ENCODE data around the gene ORAI2. TPM values are rescaled to one million over a fixed set of nuclear protein-coding genes. Genes with fewer than 3 reads are reported as not detected.
A peak's percentile ranks its signal among the peaks of the same experiment; 100 is the strongest.

The ORAI2 gene
- 1 to 10 TPM; 2.7 to 6.8 (median 6.4) TPM for total RNA-seq

GRCh38 chr7:102433219-102434038 lies at the start of gene ORAI2:
Gene ORAI2, plus strand, starts transcription at chr7:102433575. Its CDS starts 5,382 bp downstream, at chr7:102438957.
- DNase-seq (ENCODE audit: low spot score in 2 of 2), result peak; percentile 47 to 95
- intact Hi-C loops (cut with DNase I; ENCODE audit: low total_unique reads), result no loop called here
- peak within 1 kb of the TSS; percentile 48 for H3K4me3 ChIP-seq (ENCODE audit: low read depth, poor library complexity, severe bottlenecking)
- TF ChIP-seq CTCF (IDR thresholded peaks at IDR 0.05) (no peak), POLR2A (IDR thresholded peaks at IDR 0.05) (no peak)
- 1 to 2% methylated on average over 21 to 48 of the region's 90 CpGs for WGBS, 2 donors

GRCh38 chr7:102387064-102387463 lies 46.3 kb upstream of the ORAI2 start:
- H3K4me3 ChIP-seq (ENCODE audit: low read depth, poor library complexity, severe bottlenecking), result no peak overlapping the region
- TF ChIP-seq CTCF (IDR thresholded peaks at IDR 0.05), result no peak
- TF ChIP-seq POLR2A (IDR thresholded peaks at IDR 0.05), result no peak
- intact Hi-C loops (cut with DNase I; ENCODE audit: low total_unique reads), result loop anchor here (5.0 kb wide), 1 partner anchor 100 kb away; the partner anchor contains the start of gene SH2B2
- 91 to 95% methylated on average over 6 of the region's 6 CpGs for WGBS, 2 donors
- no peak for DNase-seq (ENCODE audit: low spot score in 2 of 2)

GRCh38 chr7:102389810-102390209 lies 43.6 kb upstream of the ORAI2 start:
- DNase-seq (ENCODE audit: low spot score in 2 of 2), result no peak
- intact Hi-C loops (cut with DNase I; ENCODE audit: low total_unique reads), result loop anchor here (5.0 kb wide), 2 partner anchors 103 to 113 kb away; partner anchors contain the start of gene SH2B2
- TF ChIP-seq POLR2A (IDR thresholded peaks at IDR 0.05), result no peak
- no peak for TF ChIP-seq CTCF (IDR thresholded peaks at IDR 0.05)
- WGBS, 2 donors, result 75 to 92% methylated on average over 3 of the region's 3 CpGs
- H3K4me3 ChIP-seq (ENCODE audit: low read depth, poor library complexity, severe bottlenecking), result no peak overlapping the region

GRCh38 chr7:102390697-102391484 lies 42.5 kb upstream of the ORAI2 start:
- TF ChIP-seq POLR2A (IDR thresholded peaks at IDR 0.05) (no peak), CTCF (IDR thresholded peaks at IDR 0.05) (peak in 1 of 3 donors; percentile 41)
- 70 to 78% methylated on average over 9 to 11 of the region's 12 CpGs for WGBS, 2 donors
- no peak overlapping the region for H3K4me3 ChIP-seq (ENCODE audit: low read depth, poor library complexity, severe bottlenecking)
- intact Hi-C loops (cut with DNase I; ENCODE audit: low total_unique reads), result loop anchor here (5.0 kb wide), 1 partner anchor 114 kb away; no protein-coding TSS in a partner anchor
- peak; percentile 63 to 95 for DNase-seq (ENCODE audit: low spot score in 2 of 2)

GRCh38 chr7:102392330-102392729 lies 41.0 kb upstream of the ORAI2 start:
- TF ChIP-seq POLR2A (IDR thresholded peaks at IDR 0.05) (no peak), CTCF (IDR thresholded peaks at IDR 0.05) (no peak)
- H3K4me3 ChIP-seq (ENCODE audit: low read depth, poor library complexity, severe bottlenecking), result no peak overlapping the region
- intact Hi-C loops (cut with DNase I; ENCODE audit: low total_unique reads), result loop anchor here (5.0 kb wide), 1 partner anchor 115 kb away; no protein-coding TSS in a partner anchor
- 96 to 100% methylated on average over 1 of the region's 1 CpG for WGBS, 2 donors
- DNase-seq (ENCODE audit: low spot score in 2 of 2), result no peak

Measured in lower leg skin (tissue), 4 donors.